Tibial nerve (tissue), 4 donors: ENCODE data around the gene SPOCK1.

Source experiments
- CTCF ChIP-seq, 5 experiments: fragments of 200-600 bp in 3 of 5; fragments of 450-650 bp in 2 of 5; sonication (generic) in 3 of 5; IDR thresholded peaks; one replicate each; pipeline ENCODE4 v1.5.1; 2016 to 2019; ENCODE audit warnings: antibody characterized with exemption in 5 of 5, mild to moderate bottlenecking in 3 of 5, moderate library complexity in 2 of 5
- EP300 ChIP-seq, 2 donors: sonication (generic); formaldehyde crosslinking; IDR thresholded peaks; one replicate each; pipeline ENCODE4 v1.6.1; 2017; ENCODE audit warnings: antibody characterized with exemption in 2 of 2, mild to moderate bottlenecking in 1 of 2

GRCh38 chr5:137136991-137137632, 362.0 kb downstream of the SPOCK1 start:
- TF ChIP-seq CTCF (IDR thresholded peaks at IDR 0.05) (no peak), EP300 (IDR thresholded peaks at IDR 0.05) (no peak)
